Peyer's patch (tissue), 4 donors: ENCODE measurements around the gene LILRA2.

ENCODE experiments used
- CTCF ChIP-seq, 6 experiments: fragments of 450-650 bp in 4 of 6; fragments of 200-600 bp in 2 of 6; sonication (generic) in 1 of 6; IDR thresholded peaks; one replicate each; pipeline ENCODE4 v1.5.1; 2017 to 2019; ENCODE audit warnings: antibody characterized with exemption in 6 of 6, mild to moderate bottlenecking in 3 of 6, moderate library complexity in 1 of 6
- POLR2A ChIP-seq, 2 donors: fragments of 450-650 bp; IDR thresholded peaks; one replicate each; pipeline ENCODE4 v1.5.1; 2017; ENCODE audit warnings: antibody characterized with exemption in 2 of 2, mild to moderate bottlenecking in 2 of 2, moderate library complexity in 2 of 2

DNA sequence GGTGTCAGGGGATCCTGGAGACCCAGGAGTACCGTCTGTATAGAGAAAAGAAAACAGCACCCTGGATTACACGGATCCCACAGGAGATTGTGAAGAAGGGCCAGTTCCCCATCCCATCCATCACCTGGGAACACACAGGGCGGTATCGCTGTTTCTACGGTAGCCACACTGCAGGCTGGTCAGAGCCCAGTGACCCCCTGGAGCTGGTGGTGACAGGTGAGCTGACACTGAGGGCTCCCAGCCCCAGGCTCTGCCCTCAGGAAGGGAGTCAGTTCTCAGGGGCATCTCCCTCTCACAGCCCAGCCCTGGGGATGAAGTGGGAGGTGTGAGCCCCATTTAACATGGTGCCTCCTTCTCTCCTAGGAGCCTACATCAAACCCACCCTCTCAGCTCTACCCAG lies 21.1 kb downstream of the LILRA2 start:
- no peak for TF ChIP-seq CTCF (IDR thresholded peaks at IDR 0.05)
- no peak for TF ChIP-seq POLR2A (IDR thresholded peaks at IDR 0.05)
